Measurements from ENCODE around the gene ETS1.

DNA sequence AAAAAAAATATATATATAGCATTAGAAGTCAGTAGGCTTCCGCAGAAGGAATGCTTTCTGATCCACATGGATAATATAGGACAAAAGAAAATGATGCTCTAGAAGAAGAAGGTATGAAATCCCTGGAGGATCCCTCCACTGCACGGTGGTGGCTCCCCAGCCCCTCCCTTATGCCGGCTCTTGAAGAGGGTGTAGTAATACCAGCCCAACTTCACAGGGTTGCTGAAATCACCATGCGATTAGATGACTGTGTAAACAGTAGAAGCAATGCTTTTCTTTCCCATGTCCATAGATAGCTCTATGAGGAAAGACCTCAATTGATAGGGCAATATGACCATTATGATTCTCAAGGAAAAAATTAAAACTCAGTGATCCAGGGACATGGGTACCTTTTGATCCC is 3.2 kb upstream of the ETS1 start:
- no peak for TF ChIP-seq POLR2A (IDR thresholded peaks at IDR 0.05)
- TF ChIP-seq CTCF (IDR thresholded peaks at IDR 0.05), result no peak

Data from Peyer's patch (tissue), 4 donors.